HG03025 (cell line): ENCODE results near the gene IGSF21.
"Not testable (repeated sequence)": the region's sequence is repeated elsewhere in the genome, so short reads cannot be mapped to it uniquely, and the experiment has no call there.

Experiments used
- ATAC-seq: cut with Tn5 transposase; IDR thresholded peaks from one replicate; pipeline ENCODE4 v1.9.1; 2021; ENCODE audit warnings: mild to moderate bottlenecking, moderate library complexity; ENCODE audit not compliant: unreplicated experiment, low FRiP score

The IGSF21 gene

GRCh38 chr1:18411820-18412641 is 304.4 kb downstream of the IGSF21 start:
- ATAC-seq = no peak

- ATAC-seq = no peak
These were observed 305.3 kb downstream of the IGSF21 start for GRCh38 chr1:18412882-18413353.

- ATAC-seq = no peak
These were observed 306.1 kb downstream of the IGSF21 start for GRCh38 chr1:18413541-18414305.

- ATAC-seq = no peak
These were observed 306.7 kb downstream of the IGSF21 start for GRCh38 chr1:18414321-18414720.

GRCh38 chr1:18414872-18415447 is 307.4 kb downstream of the IGSF21 start:
- ATAC-seq = no peak

- no peak for ATAC-seq
These were observed 307.9 kb downstream of the IGSF21 start for GRCh38 chr1:18415448-18416027.

- ATAC-seq = not testable (repeated sequence)
These were observed 308.5 kb downstream of the IGSF21 start for GRCh38 chr1:18416126-18416525.

GRCh38 chr1:18417316-18418269 is 310.0 kb downstream of the IGSF21 start:
- ATAC-seq = no peak

GRCh38 chr1:18419113-18419844 is 311.7 kb downstream of the IGSF21 start:
- ATAC-seq = no peak

- no peak for ATAC-seq
These were observed 312.2 kb downstream of the IGSF21 start for GRCh38 chr1:18419845-18420184.

GRCh38 chr1:18422076-18422777 is 314.6 kb downstream of the IGSF21 start:
- no peak for ATAC-seq

GRCh38 chr1:18422954-18423353 is 315.4 kb downstream of the IGSF21 start:
- no peak for ATAC-seq

- ATAC-seq = no peak
These were observed 319.0 kb downstream of the IGSF21 start for GRCh38 chr1:18426580-18426979.
